Testis (tissue), 3 donors: ENCODE measurements around the gene AAK1. TPM values are rescaled to one million over a fixed set of nuclear protein-coding genes. Genes with fewer than 3 reads are reported as not detected.

Source experiments
- DNase-seq: peaks from one replicate; pipeline ENCODE4 v3.0.0-alpha.2; 2019
- H3K27ac ChIP-seq, 2 donors: fragments of 200-600 bp; sonication (generic); one replicate each; pipeline ENCODE4 v1.5.1; 2019
- H3K27me3 ChIP-seq: fragments of 200-600 bp; sonication (generic); one replicate; pipeline ENCODE4 v1.5.1; 2019
- H3K36me3 ChIP-seq: fragments of 200-600 bp; sonication (generic); one replicate; pipeline ENCODE4 v1.5.1; 2017; ENCODE audit warnings: low read depth; ENCODE audit errors: missing control alignments
- H3K4me1 ChIP-seq: fragments of 200-600 bp; sonication (generic); one replicate; pipeline ENCODE4 v1.5.1; 2019
- H3K4me3 ChIP-seq, 2 donors: fragments of 200-600 bp; sonication (generic); one replicate each; pipeline ENCODE4 v1.5.1; 2017 to 2019
- H3K9me3 ChIP-seq: fragments of 200-600 bp; sonication (generic); one replicate; pipeline ENCODE4 v1.5.1; 2017
- CTCF ChIP-seq, 3 experiments: fragments of 450-650 bp in 2 of 3; fragments of 200-600 bp in 1 of 3; sonication (generic) in 1 of 3; IDR thresholded peaks; one replicate each; pipeline ENCODE4 v1.5.1; 2016 to 2019; ENCODE audit warnings: antibody characterized with exemption in 3 of 3, mild to moderate bottlenecking in 2 of 3, moderate library complexity in 1 of 3
- POLR2A ChIP-seq: fragments of 450-650 bp; IDR thresholded peaks from one replicate; pipeline ENCODE4 v1.6.1; 2017; ENCODE audit warnings: antibody characterized with exemption, mild to moderate bottlenecking, moderate library complexity
- WGBS, 2 donors: methylation state at CpG; one replicate each; pipeline ENCODE4 v1.1.5; 2018; 5-methylcytosine and 5-hydroxymethylcytosine counted together
- intact Hi-C: fragments of 100-400 bp; cut with DNase I; formaldehyde crosslinking; loops from one replicate; pipeline ENCODE4 v1.15.1; 2023; ENCODE audit warnings: low total_unique reads
- polyA plus RNA-seq: library from polyadenylated mRNA; stranded (reverse); fragments of 350-450 nt; fragmentation: Illumina TruSeq; extraction: RNeasy Lipid Tissue Mini Kit (QIAGEN cat#74804); gene quantifications from one replicate; pipeline ENCODE4 v1.2.3, GENCODE V29; 2014; ENCODE audit warnings: low read depth, low replicate concordance; ENCODE audit not compliant: insufficient read depth
- total RNA-seq, 2 donors: library from RNA; depleted of rRNA; stranded (reverse); fragments of >200 nt; gene quantifications; one replicate each; pipeline ENCODE4 v1.2.3, GENCODE V29; 2016

Gene AAK1
- total and polyA plus RNA-seq, 3 donors from 2014 or later = 20.3 to 62.1 (median 47.9) TPM

GRCh38 chr2:69437751-69438154 is 205.8 kb downstream of the AAK1 start:
- WGBS, 2 donors = 25 to 45% methylated on average over 7 of the region's 7 CpGs
- DNase-seq = peak; percentile 52
- no peak for TF ChIP-seq POLR2A
- no peak for TF ChIP-seq CTCF (IDR thresholded peaks at IDR 0.05)
- H3K36me3 ChIP-seq = no peaks in the 10 kb centered on the region
- intact Hi-C loops = no loop called here
- H3K27ac ChIP-seq = peak overlapping the region; percentile 89 to 92
- H3K9me3 ChIP-seq = no peaks in the 10 kb centered on the region
- H3K27me3 ChIP-seq = no peaks in the 10 kb centered on the region
- H3K4me3 ChIP-seq = peak overlapping the region; percentile 66 to 78
- H3K4me1 ChIP-seq = peaks cover 6% of the 10 kb centered on the region

DNA sequence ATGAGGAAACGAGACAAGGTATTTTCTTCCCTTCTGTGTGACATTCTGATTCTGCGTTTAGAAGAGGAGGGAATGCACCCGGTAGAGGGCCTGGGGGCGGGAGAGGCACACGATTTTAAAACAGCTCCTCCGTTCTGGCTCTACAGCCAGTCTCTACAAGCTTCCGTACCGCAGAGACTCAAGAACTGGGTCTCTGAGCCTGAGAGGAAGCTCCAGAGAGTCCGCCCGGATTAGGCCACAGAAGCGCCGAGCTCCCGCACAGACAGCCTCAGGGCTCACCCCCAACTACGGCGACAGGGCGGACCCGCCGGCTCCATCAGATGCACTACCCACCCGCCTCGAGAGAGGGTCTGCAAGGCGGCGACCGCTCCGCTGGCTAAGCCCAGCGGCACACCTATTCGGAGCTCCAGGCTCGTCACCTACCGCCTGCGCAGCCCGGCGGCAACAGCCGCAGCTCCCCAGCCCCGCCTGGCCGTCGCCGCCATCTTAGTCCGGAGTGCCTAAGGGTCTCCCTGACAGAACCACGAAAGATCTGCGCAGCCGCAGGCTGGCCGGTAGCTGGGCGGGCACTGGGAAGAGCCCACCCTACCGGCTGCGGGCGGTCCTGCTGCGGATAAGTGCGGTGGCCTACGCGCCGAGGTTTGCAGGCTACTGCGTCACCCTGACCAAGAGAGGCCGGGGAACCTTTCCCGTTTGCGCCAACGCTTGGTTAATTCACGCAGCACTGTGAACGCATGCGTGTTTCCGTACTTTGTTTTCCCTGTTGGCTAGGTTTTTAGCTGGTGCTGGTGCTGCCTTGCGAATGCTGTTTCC is 206.4 kb downstream of the AAK1 start, which contains the start of gene NFU1:
NFU1 (minus strand) TSS at position 498 of the 813 bp plus-strand sequence; CDS start at position 485, 13 bp downstream.
- intact Hi-C loops = no loop called here
- Histone ChIP-seq H3K27ac (peak within 1 kb of the TSS; percentile 89 to 92), H3K27me3 (no peaks in the 10 kb centered on the region), H3K9me3 (no peaks in the 10 kb centered on the region), H3K36me3 (no peaks in the 10 kb centered on the region), H3K4me1 (peaks cover 6% of the 10 kb centered on the region), H3K4me3 (peak within 1 kb of the TSS; percentile 66 to 78)
- WGBS, 2 donors = 0 to 1% methylated on average over 16 to 60 of the region's 60 CpGs
- peak; percentile 96 for DNase-seq
- TF ChIP-seq CTCF (IDR thresholded peaks at IDR 0.05) (peak; percentile 59 to 80 (median 77)), POLR2A (peak; percentile 69)

GRCh38 chr2:69436596-69436937 is 207.0 kb downstream of the AAK1 start:
- TF ChIP-seq POLR2A (no peak), CTCF (IDR thresholded peaks at IDR 0.05) (no peak)
- no peaks in the 10 kb centered on the region for H3K9me3 ChIP-seq
- intact Hi-C loops = no loop called here
- peaks cover 6% of the 10 kb centered on the region for H3K4me1 ChIP-seq
- 1 to 4% methylated on average over 5 of the region's 5 CpGs for WGBS, 2 donors
- peak; percentile 18 for DNase-seq
- no peaks in the 10 kb centered on the region for H3K36me3 ChIP-seq
- no peaks in the 10 kb centered on the region for H3K27me3 ChIP-seq
- H3K27ac ChIP-seq = peak overlapping the region; percentile 89 to 92
- peak overlapping the region; percentile 66 to 78 for H3K4me3 ChIP-seq

DNA sequence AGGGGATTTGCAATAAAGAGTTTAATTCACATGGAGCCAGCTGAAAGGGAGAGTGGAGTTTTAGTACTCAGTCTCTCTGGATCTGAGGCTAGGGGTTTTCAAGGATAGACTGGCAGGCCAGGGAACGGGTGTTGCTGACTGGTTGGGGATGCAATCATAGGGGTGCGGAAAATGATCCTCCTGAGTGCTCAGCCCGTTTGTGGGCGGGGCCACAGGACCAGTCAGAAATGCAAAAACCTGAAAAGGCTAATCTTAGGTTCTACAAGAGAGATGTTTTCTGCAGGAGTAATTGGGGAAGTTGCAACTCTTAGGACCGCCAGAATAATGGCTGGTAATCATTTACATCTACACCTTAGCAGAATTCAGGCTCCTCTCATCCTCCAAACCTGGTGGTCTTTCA is 208.8 kb downstream of the AAK1 start:
- TF ChIP-seq CTCF (IDR thresholded peaks at IDR 0.05) = no peak
- no peak for TF ChIP-seq POLR2A
- H3K27ac ChIP-seq = no peak overlapping the region
- no peak for DNase-seq
- WGBS, 2 donors = 52 to 72% methylated on average over 5 of the region's 5 CpGs
- H3K4me1 ChIP-seq = peaks cover 6% of the 10 kb centered on the region
- no peaks in the 10 kb centered on the region for H3K36me3 ChIP-seq
- H3K4me3 ChIP-seq = no peak overlapping the region
- intact Hi-C loops = no loop called here
- H3K27me3 ChIP-seq = no peaks in the 10 kb centered on the region
- H3K9me3 ChIP-seq = no peaks in the 10 kb centered on the region
